KMS-11 (cell line): ENCODE results near the gene MADD.

Experiments
- H2AFZ ChIP-seq: fragments of 200-600 bp; sonication (generic); 2 replicates; pipeline ENCODE4 v1.6.1; 2016; ENCODE audit warnings: antibody characterized with exemption, mixed run types, low read depth
- H3K27ac ChIP-seq: fragments of 200-600 bp; sonication (generic); 2 replicates; pipeline ENCODE4 v1.6.1; 2016; ENCODE audit warnings: mild to moderate bottlenecking, mixed run types
- H3K27me3 ChIP-seq: fragments of 200-600 bp; sonication (generic); 2 replicates; pipeline ENCODE4 v1.6.1; 2017; ENCODE audit warnings: mild to moderate bottlenecking, low read depth, mixed run types, moderate library complexity; ENCODE audit not compliant: insufficient read depth
- H3K36me3 ChIP-seq: fragments of 200-600 bp; sonication (generic); 2 replicates; pipeline ENCODE4 v1.6.1; 2017; ENCODE audit warnings: mild to moderate bottlenecking, mixed run types; ENCODE audit not compliant: insufficient read depth
- H3K4me1 ChIP-seq: fragments of 200-600 bp; sonication (generic); 2 replicates; pipeline ENCODE4 v1.6.1; 2016; ENCODE audit warnings: mild to moderate bottlenecking, low read depth, mixed run types; ENCODE audit not compliant: poor library complexity, severe bottlenecking
- H3K4me2 ChIP-seq: fragments of 200-600 bp; sonication (generic); 2 replicates; pipeline ENCODE4 v1.7.0; 2016; ENCODE audit warnings: mild to moderate bottlenecking, mixed run types
- H3K4me3 ChIP-seq: fragments of 200-600 bp; sonication (generic); IDR thresholded peaks from 2 replicates; pipeline ENCODE4 v1.6.1; 2017; ENCODE audit warnings: low read depth, low read length, mixed read lengths; ENCODE audit not compliant: insufficient read depth
- H3K79me2 ChIP-seq: fragments of 200-600 bp; sonication (generic); 2 replicates; pipeline ENCODE4 v1.6.1; 2016; ENCODE audit warnings: low read depth, mixed run types; ENCODE audit not compliant: insufficient read depth
- H3K9ac ChIP-seq: fragments of 200-600 bp; sonication (generic); 2 replicates; pipeline ENCODE4 v1.6.1; 2016; ENCODE audit warnings: mild to moderate bottlenecking, mixed run types
- H4K20me1 ChIP-seq: fragments of 200-600 bp; sonication (generic); 2 replicates; pipeline ENCODE4 v1.6.1; 2016; ENCODE audit warnings: mild to moderate bottlenecking, mixed run types; ENCODE audit not compliant: insufficient read depth
- CTCF ChIP-seq: fragments of 200-600 bp; sonication (generic); conservative IDR thresholded peaks from 2 replicates; pipeline ENCODE4 v1.6.1; 2017; ENCODE audit warnings: low read depth, mild to moderate bottlenecking, antibody characterized with exemption, low read length, moderate library complexity, mixed read lengths

MADD gene

GRCh38 chr11:47282462-47282861 is 12.5 kb downstream of the MADD start:
- Histone ChIP-seq H3K4me3 (no peak overlapping the region), H3K36me3 (no peaks in the 10 kb centered on the region; the same call in 1 of the 2 replicates), H4K20me1 (no peaks in the 10 kb centered on the region), H3K79me2 (no peaks in the 10 kb centered on the region), H3K27ac (no peak overlapping the region), H3K4me1 (no peaks in the 10 kb centered on the region), H3K27me3 (no peaks in the 10 kb centered on the region), H2AFZ (no peak overlapping the region), H3K4me2 (no peak overlapping the region), H3K9ac (no peak overlapping the region)
- no peak for TF ChIP-seq CTCF

GRCh38 chr11:47284151-47284550 is 14.2 kb downstream of the MADD start:
- no peaks in the 10 kb centered on the region for H4K20me1 ChIP-seq
- no peaks in the 10 kb centered on the region for H3K4me1 ChIP-seq
- H3K27me3 ChIP-seq = no peaks in the 10 kb centered on the region
- no peak overlapping the region for H2AFZ ChIP-seq
- no peak overlapping the region for H3K4me3 ChIP-seq
- no peaks in the 10 kb centered on the region; the same call in 1 of the 2 replicates for H3K36me3 ChIP-seq
- no peak overlapping the region for H3K4me2 ChIP-seq
- no peaks in the 10 kb centered on the region for H3K79me2 ChIP-seq
- TF ChIP-seq CTCF = no peak
- no peak overlapping the region for H3K27ac ChIP-seq
- no peak overlapping the region for H3K9ac ChIP-seq

GRCh38 chr11:47285969-47286770 is 16.2 kb downstream of the MADD start:
- Histone ChIP-seq H3K79me2 (no peaks in the 10 kb centered on the region), H3K4me3 (no peak overlapping the region), H2AFZ (no peak overlapping the region), H3K36me3 (no peaks in the 10 kb centered on the region; the same call in 1 of the 2 replicates), H4K20me1 (no peaks in the 10 kb centered on the region), H3K4me1 (no peaks in the 10 kb centered on the region), H3K4me2 (no peak overlapping the region), H3K27ac (no peak overlapping the region), H3K9ac (no peak overlapping the region), H3K27me3 (no peaks in the 10 kb centered on the region)
- TF ChIP-seq CTCF = no peak

GRCh38 chr11:47288066-47288465 is 18.1 kb downstream of the MADD start:
- Histone ChIP-seq H3K4me2 (no peak overlapping the region), H3K27ac (no peak overlapping the region), H3K9ac (no peak overlapping the region), H3K79me2 (no peaks in the 10 kb centered on the region), H3K4me3 (no peak overlapping the region), H2AFZ (no peak overlapping the region), H3K4me1 (no peaks in the 10 kb centered on the region), H3K27me3 (no peaks in the 10 kb centered on the region), H3K36me3 (no peaks in the 10 kb centered on the region; the same call in 1 of the 2 replicates), H4K20me1 (no peaks in the 10 kb centered on the region)
- TF ChIP-seq CTCF = no peak
